Measurements from ENCODE around the gene ODR4. TPM values are rescaled to one million over a fixed set of nuclear protein-coding genes. Genes with fewer than 3 reads are reported as not detected.

The ODR4 gene
- total RNA-seq, 2 experiments from 2014 or later = 12.0 to 16.1 TPM

DNA sequence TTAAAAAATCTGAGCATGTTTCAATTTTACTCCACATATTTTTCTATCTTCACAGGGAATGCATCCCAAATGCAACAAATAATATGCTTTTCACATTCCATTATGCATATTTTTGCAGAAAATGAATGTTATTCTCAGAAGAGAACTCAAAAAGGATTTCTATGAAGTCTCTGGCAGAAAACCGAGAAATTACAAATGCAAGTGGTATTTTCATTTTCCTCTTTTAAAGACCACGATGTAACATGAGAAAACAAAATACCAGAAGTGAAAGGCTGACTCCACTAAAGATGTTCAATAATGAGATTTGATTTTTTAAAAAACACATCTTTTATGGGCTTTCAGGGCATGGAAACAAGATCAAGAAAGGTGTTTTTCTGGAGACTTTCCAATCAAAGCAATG is 90.3 kb downstream of the ODR4 start:
- no TSS peak for BruUV-seq (replicated peaks)
- Histone ChIP-seq H3K9me3 (ENCODE audit: low read length) (no peaks in the 10 kb centered on the region), H4K20me1 (ENCODE audit: insufficient read depth, low read length) (no peaks in the 10 kb centered on the region), H3K4me1 (ENCODE audit: insufficient read depth, low read length, poor library complexity, severe bottlenecking) (no peaks in the 10 kb centered on the region), H3K4me3 (ENCODE audit: low read depth, low read length, poor library complexity, severe bottlenecking) (no peak overlapping the region), H3K27ac (ENCODE audit: low read depth, low read length, poor library complexity, severe bottlenecking) (no peak overlapping the region), H2AFZ (ENCODE audit: low read length) (no peak overlapping the region), H3K9me2 (ENCODE audit: insufficient read depth, low read length) (no peaks in the 10 kb centered on the region), H3K36me3 (ENCODE audit: insufficient read depth, low read length) (no peaks in the 10 kb centered on the region), H3K79me2 (ENCODE audit: insufficient read depth, low read depth, low read length) (no peaks in the 10 kb centered on the region), H3K4me2 (ENCODE audit: low read length) (no peak overlapping the region)
- CTCF ChIA-PET (ENCODE audit: unreplicated experiment) = no interaction called here
- TF ChIP-seq, protein P1, sequence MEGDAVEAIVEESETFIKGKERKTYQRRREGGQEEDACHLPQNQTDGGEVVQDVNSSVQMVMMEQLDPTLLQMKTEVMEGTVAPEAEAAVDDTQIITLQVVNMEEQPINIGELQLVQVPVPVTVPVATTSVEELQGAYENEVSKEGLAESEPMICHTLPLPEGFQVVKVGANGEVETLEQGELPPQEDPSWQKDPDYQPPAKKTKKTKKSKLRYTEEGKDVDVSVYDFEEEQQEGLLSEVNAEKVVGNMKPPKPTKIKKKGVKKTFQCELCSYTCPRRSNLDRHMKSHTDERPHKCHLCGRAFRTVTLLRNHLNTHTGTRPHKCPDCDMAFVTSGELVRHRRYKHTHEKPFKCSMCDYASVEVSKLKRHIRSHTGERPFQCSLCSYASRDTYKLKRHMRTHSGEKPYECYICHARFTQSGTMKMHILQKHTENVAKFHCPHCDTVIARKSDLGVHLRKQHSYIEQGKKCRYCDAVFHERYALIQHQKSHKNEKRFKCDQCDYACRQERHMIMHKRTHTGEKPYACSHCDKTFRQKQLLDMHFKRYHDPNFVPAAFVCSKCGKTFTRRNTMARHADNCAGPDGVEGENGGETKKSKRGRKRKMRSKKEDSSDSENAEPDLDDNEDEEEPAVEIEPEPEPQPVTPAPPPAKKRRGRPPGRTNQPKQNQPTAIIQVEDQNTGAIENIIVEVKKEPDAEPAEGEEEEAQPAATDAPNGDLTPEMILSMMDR (conservative IDR thresholded peaks at IDR 0.05; ENCODE audit: low read length) = no peak
- TF ChIP-seq EZH2phosphoT487 (IDR thresholded peaks at IDR 0.05; ENCODE audit: borderline replicate concordance, low read depth, low read length) = no peak
- DNase-seq (ENCODE audit: low spot score) = no peak
- intact Hi-C loops (cut with micrococcal nuclease; ENCODE audit: unreplicated experiment) = no loop called here
- POLR2A ChIA-PET = no interaction called here

Other genes starting within 250 kb of the ODR4 start
- gene PRG4, start 79.6 kb upstream of the ODR4 start, total RNA-seq (2014; rRNA removed; shearing (Covaris generic)) = 0.03 and 0.26 TPM in 2 replicates
- not detected in 2 replicates for gene PRG4, start 79.6 kb upstream of the ODR4 start, total RNA-seq (2022)
- 81.8 and 92.1 TPM in 2 replicates for gene TPR, start 585 bp upstream of the ODR4 start, total RNA-seq (2014; rRNA removed; shearing (Covaris generic))
- gene TPR, start 585 bp upstream of the ODR4 start, total RNA-seq (2022) = 136 and 141 TPM in 2 replicates
- gene PDC, start 85.3 kb downstream of the ODR4 start, total RNA-seq (2014; rRNA removed; shearing (Covaris generic)) = not detected in 2 replicates
- not detected in 2 replicates for gene PDC, start 85.3 kb downstream of the ODR4 start, total RNA-seq (2022)